HepG2 (cell line): ENCODE measurements around the gene ZCCHC12. TPM values are rescaled to one million over a fixed set of nuclear protein-coding genes. Genes with fewer than 3 reads are reported as not detected.

Experiments
- ASH2L ChIP-seq: fragments of 300-600, 200-600 bp; sonication (generic); IDR thresholded peaks from 2 replicates; pipeline ENCODE4 v1.7.0; 2017; ENCODE audit warnings: low read depth, mild to moderate bottlenecking, moderate library complexity, mixed read lengths, low read length; ENCODE audit not compliant: insufficient read length
- DZIP1 ChIP-seq: sonication (generic); formaldehyde crosslinking; IDR thresholded peaks from 2 replicates; pipeline ENCODE4 v1.5.0; 2020; ENCODE audit warnings: mild to moderate bottlenecking, missing genetic modification reagents
- MTA1 ChIP-seq: sonication (generic); formaldehyde crosslinking; IDR thresholded peaks from 2 replicates; pipeline ENCODE4 v1.4.0; 2020; ENCODE audit warnings: missing genetic modification reagents, mild to moderate bottlenecking, borderline replicate concordance
- MZF1 ChIP-seq: sonication (generic); formaldehyde crosslinking; IDR thresholded peaks from 2 replicates; pipeline ENCODE4 v1.8.1; 2023; ENCODE audit warnings: mild to moderate bottlenecking, missing genetic modification reagents, borderline replicate concordance
- NCOR1 ChIP-seq: fragments of 200-600 bp; sonication (generic); IDR thresholded peaks from 2 replicates; pipeline ENCODE4 v1.7.0; 2017; ENCODE audit warnings: antibody characterized with exemption, low read length, borderline replicate concordance
- NFATC3 ChIP-seq: sonication (generic); formaldehyde crosslinking; IDR thresholded peaks from 2 replicates; pipeline ENCODE4 v1.5.1; 2020; ENCODE audit warnings: mild to moderate bottlenecking, missing genetic modification reagents
- NFE2 ChIP-seq: sonication (generic); formaldehyde crosslinking; IDR thresholded peaks from 2 replicates; pipeline ENCODE4 v1.4.0; 2020; ENCODE audit warnings: missing genetic modification reagents
- NR2F1 ChIP-seq, 2 experiments: fragments of 450-650 bp in 1 of 2; formaldehyde crosslinking in 1 of 2; IDR thresholded peaks; 2 replicates each; pipeline versions ENCODE4 v1.5.0 to v1.6.1; 2016 to 2020; ENCODE audit warnings: mild to moderate bottlenecking in 1 of 2, missing compliant biosample characterization in 1 of 2, missing genetic modification reagents in 1 of 2, moderate library complexity in 1 of 2
- SMAD1 ChIP-seq: sonication (generic); formaldehyde crosslinking; IDR thresholded peaks from 2 replicates; pipeline ENCODE4 v1.4.0; 2020; ENCODE audit warnings: missing genetic modification reagents, low read depth, mild to moderate bottlenecking, borderline replicate concordance
- SMARCE1 ChIP-seq: fragments of 450-650 bp; IDR thresholded peaks from 2 replicates; pipeline ENCODE4 v1.6.1; 2017; ENCODE audit warnings: borderline replicate concordance
- SRF ChIP-seq: IDR thresholded peaks from 2 replicates; pipeline ENCODE4 v1.6.1; 2011; ENCODE audit warnings: mild to moderate bottlenecking, low read depth, low read length, moderate library complexity
- TBL1XR1 ChIP-seq: fragments of 150-350 bp; IDR thresholded peaks from 2 replicates; pipeline ENCODE4 v1.6.1; 2014; ENCODE audit warnings: borderline replicate concordance, low read length; ENCODE audit not compliant: partially characterized antibody
- TMF1 ChIP-seq: sonication (generic); formaldehyde crosslinking; IDR thresholded peaks from 2 replicates; pipeline ENCODE4 v1.8.1; 2022; ENCODE audit warnings: low read depth, missing genetic modification reagents
- ZBTB2 ChIP-seq: sonication (generic); formaldehyde crosslinking; IDR thresholded peaks from 2 replicates; pipeline ENCODE4 v1.8.0; 2022; ENCODE audit warnings: low read depth, missing genetic modification reagents
- ZBTB21 ChIP-seq: sonication (generic); formaldehyde crosslinking; IDR thresholded peaks from 2 replicates; pipeline ENCODE4 v1.4.0; 2020; ENCODE audit warnings: missing genetic modification reagents
- ZBTB42 ChIP-seq: sonication (generic); formaldehyde crosslinking; IDR thresholded peaks from 2 replicates; pipeline ENCODE4 v1.5.0; 2020; ENCODE audit warnings: mild to moderate bottlenecking, missing genetic modification reagents
- ZMYM3 ChIP-seq: sonication (generic); formaldehyde crosslinking; IDR thresholded peaks from 2 replicates; pipeline ENCODE4 v1.5.1; 2020; ENCODE audit warnings: mild to moderate bottlenecking, missing genetic modification reagents
- ZMYM4 ChIP-seq: sonication (generic); formaldehyde crosslinking; IDR thresholded peaks from 2 replicates; pipeline ENCODE4 v1.8.1; 2023; ENCODE audit warnings: mild to moderate bottlenecking, missing genetic modification reagents
- ZNF17 ChIP-seq: sonication (generic); formaldehyde crosslinking; IDR thresholded peaks from 2 replicates; pipeline ENCODE4 v1.5.0; 2020; ENCODE audit warnings: mild to moderate bottlenecking, missing genetic modification reagents
- ZNF274 ChIP-seq: sonication (generic); formaldehyde crosslinking; IDR thresholded peaks from 2 replicates; pipeline ENCODE4 v1.5.1; 2020; ENCODE audit warnings: mild to moderate bottlenecking, missing genetic modification reagents
- ZNF615 ChIP-seq: sonication (generic); formaldehyde crosslinking; IDR thresholded peaks from 2 replicates; pipeline ENCODE4 v1.5.0; 2020; ENCODE audit warnings: mild to moderate bottlenecking, missing genetic modification reagents, borderline replicate concordance
- polyA plus RNA-seq, 8 experiments: library from polyadenylated mRNA; depleted of rRNA in 3 of 8; stranded (reverse) in 7 of 8; unstranded in 1 of 8; fragments of >200 nt; fragmentation: Illumina TruSeq in 4 of 8; extraction: Trizol in 4 of 8; gene quantifications; 2 replicates each; pipeline versions ENCODE4 v1.2.1 to v1.2.3, GENCODE V29; 2011 to 2016; ENCODE audit warnings: low read depth in 4 of 8, missing spikeins in 1 of 8, mixed read lengths in 1 of 8; ENCODE audit not compliant: insufficient read depth in 1 of 8
- total RNA-seq, 5 experiments: library from RNA; depleted of rRNA; stranded (reverse); fragments of >200 nt; fragmentation: Illumina TruSeq; extraction: Trizol; gene quantifications; 2 replicates each; pipeline ENCODE4 v1.2.3, GENCODE V29; 2016; ENCODE audit warnings: low read depth in 1 of 5
- TF ChIP-seq, protein P1 (sequence below): sonication (generic); formaldehyde crosslinking; IDR thresholded peaks from 2 replicates; pipeline ENCODE4 v1.4.0; 2020; ENCODE audit warnings: missing genetic modification reagents
- TF ChIP-seq, protein P2 (sequence below): IDR thresholded peaks from 2 replicates; pipeline ENCODE4 v1.6.1; 2016
- TF ChIP-seq, protein P3 (sequence below): sonication (generic); formaldehyde crosslinking; IDR thresholded peaks from 2 replicates; pipeline ENCODE4 v1.4.0; 2020; ENCODE audit warnings: low read depth, mild to moderate bottlenecking, missing genetic modification reagents

ZCCHC12 gene
- total and polyA plus RNA-seq, 2 of the 13 experiments (the other 11 are each of a cell fraction or from before 2014, with no cell fraction given): 0.05 to 0.20 TPM

DNA sequence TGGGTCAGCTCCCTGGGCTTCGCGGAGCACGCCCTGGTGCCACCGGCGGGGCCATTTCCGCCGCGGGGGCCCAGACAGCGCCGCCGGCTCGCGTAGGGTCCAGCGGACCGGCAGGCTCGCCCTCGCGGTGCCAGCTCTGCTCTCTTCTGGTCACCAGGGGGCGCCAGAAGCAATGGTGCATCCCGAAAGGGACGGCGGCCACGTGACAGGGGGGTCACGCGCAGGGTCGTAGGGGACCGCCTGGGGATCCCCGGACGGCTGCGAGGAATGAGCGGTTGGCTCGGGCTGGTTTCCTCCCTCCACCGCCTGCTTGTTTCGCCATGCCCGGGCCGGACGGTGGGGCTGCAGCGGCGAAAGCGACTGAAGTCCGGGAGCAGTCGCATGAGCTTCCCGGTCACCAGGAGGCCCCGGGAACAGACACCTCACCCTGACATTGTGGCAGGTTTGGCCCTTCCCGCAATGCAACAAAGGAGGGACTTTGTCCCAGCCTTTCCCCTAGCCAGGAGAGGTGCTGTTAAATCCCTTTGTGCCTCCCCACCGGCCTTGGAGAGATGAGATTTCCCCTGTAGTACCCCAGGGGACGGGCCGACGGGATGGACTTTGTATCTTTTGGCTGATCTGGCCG lies 15.8 kb downstream of the ZCCHC12 start (continued):
- TF ChIP-seq TBL1XR1 (no peak), ASH2L (peak; percentile 59), SMAD1 (CRISPR knock-in tag) (no peak), NCOR1 (0 out of 2 replicates have a peak, but pooled peaks have one; percentile 23), NFE2 (CRISPR knock-in tag) (no peak), DZIP1 (CRISPR knock-in tag) (no peak), ZNF17 (CRISPR knock-in tag) (no peak), MTA1 (peak; percentile 54; the same call in 1 of the 2 replicates), ZBTB21 (CRISPR knock-in tag) (no peak), ZBTB2 (no peak), SRF (no peak), TMF1 (CRISPR knock-in tag) (no peak), ZMYM3 (no peak; the same call in 1 of the 2 replicates), NR2F1 (CRISPR knock-in tag; IDR thresholded peaks at IDR 0.05) (peak; percentile 70 to 72; a peak in 3 of 4 replicates), ZNF615 (CRISPR knock-in tag) (no peak), ZBTB42 (no peak), ZNF274 (CRISPR knock-in tag) (no peak; the same call in 1 of the 2 replicates), ZMYM4 (CRISPR knock-in tag) (peak; percentile 96), SMARCE1 (no peak), MZF1 (CRISPR knock-in tag) (no peak), NFATC3 (no peak)
- TF ChIP-seq, protein P1, sequence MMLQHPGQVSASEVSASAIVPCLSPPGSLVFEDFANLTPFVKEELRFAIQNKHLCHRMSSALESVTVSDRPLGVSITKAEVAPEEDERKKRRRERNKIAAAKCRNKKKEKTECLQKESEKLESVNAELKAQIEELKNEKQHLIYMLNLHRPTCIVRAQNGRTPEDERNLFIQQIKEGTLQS: no peak
- TF ChIP-seq, protein P2, sequence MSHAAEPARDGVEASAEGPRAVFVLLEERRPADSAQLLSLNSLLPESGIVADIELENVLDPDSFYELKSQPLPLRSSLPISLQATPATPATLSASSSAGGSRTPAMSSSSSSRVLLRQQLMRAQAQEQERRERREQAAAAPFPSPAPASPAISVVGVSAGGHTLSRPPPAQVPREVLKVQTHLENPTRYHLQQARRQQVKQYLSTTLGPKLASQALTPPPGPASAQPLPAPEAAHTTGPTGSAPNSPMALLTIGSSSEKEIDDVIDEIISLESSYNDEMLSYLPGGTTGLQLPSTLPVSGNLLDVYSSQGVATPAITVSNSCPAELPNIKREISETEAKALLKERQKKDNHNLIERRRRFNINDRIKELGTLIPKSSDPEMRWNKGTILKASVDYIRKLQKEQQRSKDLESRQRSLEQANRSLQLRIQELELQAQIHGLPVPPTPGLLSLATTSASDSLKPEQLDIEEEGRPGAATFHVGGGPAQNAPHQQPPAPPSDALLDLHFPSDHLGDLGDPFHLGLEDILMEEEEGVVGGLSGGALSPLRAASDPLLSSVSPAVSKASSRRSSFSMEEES (CRISPR knock-in tag): peak; percentile 93
- TF ChIP-seq, protein P3, sequence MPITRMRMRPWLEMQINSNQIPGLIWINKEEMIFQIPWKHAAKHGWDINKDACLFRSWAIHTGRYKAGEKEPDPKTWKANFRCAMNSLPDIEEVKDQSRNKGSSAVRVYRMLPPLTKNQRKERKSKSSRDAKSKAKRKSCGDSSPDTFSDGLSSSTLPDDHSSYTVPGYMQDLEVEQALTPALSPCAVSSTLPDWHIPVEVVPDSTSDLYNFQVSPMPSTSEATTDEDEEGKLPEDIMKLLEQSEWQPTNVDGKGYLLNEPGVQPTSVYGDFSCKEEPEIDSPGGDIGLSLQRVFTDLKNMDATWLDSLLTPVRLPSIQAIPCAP (CRISPR knock-in tag): no peak
